Hematopoietic multipotent progenitor cell treated with erythropoietin and hydrocortisone succinate and interleukin-3 and kit ligand, for 4 days (in vitro differentiated cells): ENCODE data around the gene KRTAP6-3.

ENCODE experiments used
- DNase-seq: peaks from one replicate; pipeline ENCODE4 v3.0.0-alpha.2; 2015

KRTAP6-3 gene

DNA sequence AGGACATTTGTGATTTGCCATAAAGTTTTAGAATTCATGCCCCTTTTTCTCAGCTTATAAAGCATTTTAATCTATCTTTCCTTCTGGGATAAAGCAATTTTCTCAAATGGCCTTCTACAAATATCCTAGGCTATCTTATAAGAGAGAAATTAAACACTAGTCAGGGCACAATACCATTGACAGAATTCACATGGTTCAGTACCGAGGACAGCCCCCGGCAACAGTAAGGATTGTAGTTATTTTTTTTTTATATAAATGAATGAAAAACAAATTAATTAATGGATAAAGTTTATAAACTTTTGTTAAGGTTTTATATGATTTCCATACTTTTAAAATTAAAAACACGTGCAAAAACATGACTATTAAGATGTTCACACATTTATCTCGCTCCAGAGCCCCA, 35.9 kb downstream of the KRTAP6-3 start:
- DNase-seq, result no peak

DNA sequence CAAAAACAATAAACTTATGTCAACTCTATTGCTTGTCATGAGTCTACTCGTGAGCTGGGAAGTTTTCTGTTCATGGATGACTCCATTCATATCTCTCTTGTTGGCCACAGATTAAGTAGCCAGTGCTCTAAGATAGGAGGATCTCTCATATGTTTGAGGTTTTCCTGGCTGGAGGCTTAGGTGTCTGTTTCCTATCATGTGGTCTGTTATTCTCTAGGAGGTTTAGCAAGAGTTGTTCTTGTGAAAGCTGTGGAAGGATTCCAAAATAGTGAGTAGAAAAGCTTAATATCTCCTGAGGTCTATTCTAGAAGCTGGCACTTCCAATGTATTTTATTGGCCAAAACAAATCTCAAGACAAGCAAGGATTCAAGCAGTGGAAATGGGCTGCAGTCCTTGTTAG, 37.0 kb downstream of the KRTAP6-3 start:
- no peak for DNase-seq

- no peak for DNase-seq
Observed at GRCh38 chr21:30634906-30635305, 42.7 kb downstream of the KRTAP6-3 start, which contains the start of gene KRTAP20-2. KRTAP20-2 (plus strand) TSS chr21:30635206; CDS start chr21:30635264, 58 bp downstream.

DNA sequence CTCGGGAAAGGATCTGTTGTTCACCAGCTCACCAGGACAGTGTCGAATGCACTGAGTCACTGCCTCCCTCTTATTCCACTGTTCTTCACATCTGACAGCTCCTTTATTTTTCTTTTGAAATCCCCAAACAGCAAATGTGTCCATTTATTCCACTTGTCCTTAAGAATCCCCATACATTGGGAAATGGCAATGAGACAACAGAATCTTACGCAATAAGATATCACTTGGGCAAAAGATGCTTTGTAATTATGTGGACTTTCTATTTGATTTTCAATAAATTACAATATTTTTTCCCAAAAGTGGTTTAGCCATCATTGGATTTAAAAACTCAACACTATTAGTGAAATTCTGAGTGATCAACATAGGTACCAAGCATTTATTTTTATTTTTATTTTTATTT, 46.4 kb downstream of the KRTAP6-3 start:
- DNase-seq, result no peak

GRCh38 chr21:30642564-30642963, 50.3 kb downstream of the KRTAP6-3 start, which contains the start of gene KRTAP20-3:
KRTAP20-3 (plus strand) TSS chr21:30642864.
- DNase-seq, result no peak
